Trophoblast cell (in vitro differentiated cells and primary cell): ENCODE data around the gene C1QTNF12.
A peak's percentile ranks its signal among the peaks of the same experiment; 100 is the strongest.

Source experiments
- DNase-seq, 2 donors: peaks; one replicate each; pipeline ENCODE4 v3.0.0-alpha.2; 2016
- H2AFZ ChIP-seq: 2 replicates; pipeline ENCODE4 v1.6.1; 2013; ENCODE audit warnings: low read length, moderate library complexity, mild to moderate bottlenecking; ENCODE audit not compliant: insufficient read depth, poor library complexity
- H2AK5ac ChIP-seq: 2 replicates; pipeline ENCODE4 v1.6.1; 2013; ENCODE audit warnings: mild to moderate bottlenecking, low read length
- H2BK120ac ChIP-seq: 2 replicates; pipeline ENCODE4 v1.6.1; 2013; ENCODE audit warnings: low read length, mild to moderate bottlenecking, moderate library complexity; ENCODE audit not compliant: insufficient read depth, poor library complexity
- H2BK12ac ChIP-seq: 2 replicates; pipeline ENCODE4 v1.6.1; 2013; ENCODE audit warnings: mild to moderate bottlenecking, low read length, moderate library complexity
- H2BK5ac ChIP-seq: 2 replicates; pipeline ENCODE4 v1.6.1; 2013; ENCODE audit warnings: low read length, low read depth, moderate library complexity, mild to moderate bottlenecking; ENCODE audit not compliant: poor library complexity
- H3K14ac ChIP-seq: 2 replicates; pipeline ENCODE4 v1.6.1; 2013; ENCODE audit warnings: mild to moderate bottlenecking, low read length
- H3K18ac ChIP-seq: 2 replicates; pipeline ENCODE4 v1.6.1; 2013; ENCODE audit warnings: mild to moderate bottlenecking, low read length
- H3K23ac ChIP-seq: 2 replicates; pipeline ENCODE4 v1.6.1; 2013; ENCODE audit warnings: low read length
- H3K27ac ChIP-seq: 2 replicates; pipeline ENCODE4 v1.5.1; 2013; ENCODE audit warnings: low read depth, mild to moderate bottlenecking, inconsistent platforms, low read length, moderate library complexity
- H3K27me3 ChIP-seq: 2 replicates; pipeline ENCODE4 v1.6.1; 2013; ENCODE audit warnings: inconsistent platforms, mild to moderate bottlenecking, low read length, moderate library complexity; ENCODE audit not compliant: insufficient read depth
- H3K36me3 ChIP-seq, 2 experiments: 1 replicate in 1 of 2; 2 replicates in 1 of 2; pipeline ENCODE4 v1.6.1; 2013; ENCODE audit warnings: low read length in 2 of 2, mild to moderate bottlenecking in 2 of 2, moderate library complexity in 1 of 2; ENCODE audit not compliant: insufficient read depth in 2 of 2, control insufficient read depth in 1 of 2
- H3K4ac ChIP-seq: 2 replicates; pipeline ENCODE4 v1.6.1; 2013; ENCODE audit warnings: low read depth, mild to moderate bottlenecking, low read length, moderate library complexity
- H3K4me1 ChIP-seq, 2 experiments: 1 replicate in 1 of 2; 2 replicates in 1 of 2; pipeline ENCODE4 v1.6.1; 2013; ENCODE audit warnings: low read length in 2 of 2, mild to moderate bottlenecking in 2 of 2, moderate library complexity in 1 of 2; ENCODE audit not compliant: insufficient read depth in 2 of 2, control insufficient read depth in 1 of 2
- H3K4me2 ChIP-seq: 2 replicates; pipeline ENCODE4 v1.6.1; 2013; ENCODE audit warnings: inconsistent platforms, mild to moderate bottlenecking, low read length, moderate library complexity
- H3K4me3 ChIP-seq: 2 replicates; pipeline ENCODE4 v1.5.1; 2013; ENCODE audit warnings: mild to moderate bottlenecking, low read depth, low read length, inconsistent platforms
- H3K79me1 ChIP-seq: one replicate; pipeline ENCODE4 v1.6.1; 2013; ENCODE audit warnings: low read length
- H3K79me2 ChIP-seq: 2 replicates; pipeline ENCODE4 v1.6.1; 2013; ENCODE audit warnings: low read length, mild to moderate bottlenecking; ENCODE audit not compliant: control insufficient read depth, insufficient read depth, poor library complexity
- H3K9ac ChIP-seq: 2 replicates; pipeline ENCODE4 v1.6.1; 2013; ENCODE audit warnings: mild to moderate bottlenecking, low read length
- H3K9me3 ChIP-seq: 2 replicates; pipeline ENCODE4 v1.6.1; 2013; ENCODE audit warnings: low read depth, mild to moderate bottlenecking, control low read depth, inconsistent platforms, low read length; ENCODE audit not compliant: insufficient read depth
- H4K12ac ChIP-seq: 2 replicates; pipeline ENCODE4 v1.6.1; 2013; ENCODE audit warnings: low read depth, mild to moderate bottlenecking, low read length, moderate library complexity
- H4K8ac ChIP-seq: 2 replicates; pipeline ENCODE4 v1.6.1; 2013; ENCODE audit warnings: low read depth, mild to moderate bottlenecking, low read length, moderate library complexity
- H4K91ac ChIP-seq: one replicate; pipeline ENCODE4 v1.6.1; 2013; ENCODE audit warnings: low read depth, mild to moderate bottlenecking, low read length, moderate library complexity
- WGBS: extraction: QIAGEN DNeasy Blood & Tissue Kit; methylation state at CpG from one replicate; pipeline ENCODE4 v1.1.7; 2013; ENCODE audit warnings: missing lambda C conversion rate; ENCODE audit not compliant: insufficient read length, insufficient coverage; ENCODE audit errors: extremely low coverage; 5-methylcytosine and 5-hydroxymethylcytosine counted together

The C1QTNF12 gene

GRCh38 chr1:1285611-1286311 lies 39.2 kb upstream of the C1QTNF12 start:
- no peak overlapping the region for H3K4me2 ChIP-seq
- no peak overlapping the region for H2BK120ac ChIP-seq
- H2BK12ac ChIP-seq: no peak overlapping the region
- H3K9me3 ChIP-seq: peaks cover 10% of the 10 kb centered on the region
- H2AFZ ChIP-seq: no peak overlapping the region
- H3K36me3 ChIP-seq: no peaks in the 10 kb centered on the region
- H3K18ac ChIP-seq: no peak overlapping the region
- H3K79me2 ChIP-seq: no peaks in the 10 kb centered on the region
- H2AK5ac ChIP-seq: no peak overlapping the region
- H3K14ac ChIP-seq: no peak overlapping the region
- no CpG with 5 or more reads among the region's 37 CpGs for WGBS
- no peaks in the 10 kb centered on the region for H3K27me3 ChIP-seq
- H3K9ac ChIP-seq: no peak overlapping the region
- H3K4me1 ChIP-seq: no peaks in the 10 kb centered on the region
- H4K12ac ChIP-seq: no peak overlapping the region
- H3K4me3 ChIP-seq: no peak overlapping the region
- no peak overlapping the region for H3K23ac ChIP-seq
- H3K79me1 ChIP-seq: no peaks in the 10 kb centered on the region
- H3K27ac ChIP-seq: no peak overlapping the region
- no peak for DNase-seq
- no peak overlapping the region for H4K8ac ChIP-seq
- H4K91ac ChIP-seq: no peak overlapping the region
- H3K4ac ChIP-seq: no peak overlapping the region
- no peak overlapping the region for H2BK5ac ChIP-seq

DNA sequence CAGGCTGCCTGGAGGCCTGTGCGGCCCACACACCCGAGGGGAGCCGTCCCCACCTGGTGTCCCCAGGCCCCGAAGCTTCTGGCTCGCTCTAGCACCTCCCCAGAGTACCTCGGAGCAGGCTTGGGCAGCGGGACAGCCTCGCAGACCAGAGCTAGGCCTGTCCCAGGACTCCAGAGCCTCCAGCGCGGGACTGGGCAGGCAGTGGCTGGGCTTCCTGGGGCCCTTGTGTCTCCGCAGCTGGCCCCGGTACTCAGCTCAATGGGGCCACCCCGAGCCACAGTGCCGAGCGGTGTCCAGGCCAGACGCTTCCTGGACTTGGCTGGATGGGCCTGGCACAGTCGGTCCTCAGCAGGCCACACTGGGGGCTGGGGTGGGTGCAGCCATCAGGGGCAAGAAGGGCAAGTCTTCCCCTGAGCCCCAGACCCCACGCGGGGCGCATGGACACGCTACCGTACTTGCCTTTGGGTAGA lies 38.6 kb upstream of the C1QTNF12 start:
- Histone ChIP-seq H2AFZ (no peak overlapping the region), H2AK5ac (no peak overlapping the region), H2BK120ac (no peak overlapping the region), H3K79me1 (no peaks in the 10 kb centered on the region), H4K8ac (no peak overlapping the region), H3K4me1 (no peaks in the 10 kb centered on the region), H3K27ac (no peak overlapping the region), H3K36me3 (no peaks in the 10 kb centered on the region), H3K18ac (no peak overlapping the region), H3K14ac (no peak overlapping the region), H3K4me2 (no peak overlapping the region), H3K4ac (no peak overlapping the region), H4K91ac (no peak overlapping the region), H3K9ac (no peak overlapping the region), H2BK12ac (no peak overlapping the region), H2BK5ac (no peak overlapping the region), H3K4me3 (no peak overlapping the region), H4K12ac (no peak overlapping the region), H3K79me2 (no peaks in the 10 kb centered on the region), H3K9me3 (peaks cover 10% of the 10 kb centered on the region), H3K27me3 (no peaks in the 10 kb centered on the region), H3K23ac (no peak overlapping the region)
- DNase-seq: no peak
- no CpG with 5 or more reads among the region's 22 CpGs for WGBS

- Histone ChIP-seq H3K14ac (no peak overlapping the region), H3K9ac (no peak overlapping the region), H3K79me1 (no peaks in the 10 kb centered on the region), H3K4me3 (peak overlapping the region; percentile 39), H2BK120ac (no peak overlapping the region), H2AFZ (no peak overlapping the region), H4K8ac (no peak overlapping the region), H3K4me1 (no peaks in the 10 kb centered on the region), H4K91ac (no peak overlapping the region), H2BK12ac (no peak overlapping the region), H2BK5ac (no peak overlapping the region), H2AK5ac (no peak overlapping the region), H3K4me2 (no peak overlapping the region), H3K4ac (no peak overlapping the region), H3K27ac (no peak overlapping the region), H3K79me2 (no peaks in the 10 kb centered on the region), H3K9me3 (peaks cover 10% of the 10 kb centered on the region), H4K12ac (no peak overlapping the region), H3K18ac (no peak overlapping the region), H3K23ac (no peak overlapping the region), H3K36me3 (no peaks in the 10 kb centered on the region), H3K27me3 (no peaks in the 10 kb centered on the region)
- no CpG with 5 or more reads among the region's 32 CpGs for WGBS
- DNase-seq: no peak
These were observed 37.9 kb upstream of the C1QTNF12 start for GRCh38 chr1:1284221-1285101.

- WGBS: no CpG with 5 or more reads among the region's 9 CpGs
- Histone ChIP-seq H2BK5ac (no peak overlapping the region), H3K4me2 (no peak overlapping the region), H3K27ac (no peak overlapping the region), H3K14ac (no peak overlapping the region), H2AFZ (no peak overlapping the region), H3K4ac (no peak overlapping the region), H3K9me3 (peaks cover 10% of the 10 kb centered on the region), H3K27me3 (no peaks in the 10 kb centered on the region), H4K8ac (no peak overlapping the region), H2BK12ac (no peak overlapping the region), H3K9ac (no peak overlapping the region), H3K23ac (no peak overlapping the region), H3K18ac (no peak overlapping the region), H3K4me1 (no peaks in the 10 kb centered on the region), H2BK120ac (no peak overlapping the region), H3K4me3 (no peak overlapping the region), H4K91ac (no peak overlapping the region), H3K36me3 (no peaks in the 10 kb centered on the region), H3K79me1 (no peaks in the 10 kb centered on the region), H3K79me2 (no peaks in the 10 kb centered on the region), H4K12ac (no peak overlapping the region), H2AK5ac (no peak overlapping the region)
- peak in 1 of 2 donors; percentile 49 for DNase-seq
These were observed 37.3 kb upstream of the C1QTNF12 start for GRCh38 chr1:1283821-1284220.
